Activated T-cell treated with anti-CD3 and anti-CD28 coated beads, Interleukin-2, amount 50 U/mL, for 72 hours (primary cell): ENCODE results near the gene PCDH15. TPM values are rescaled to one million over a fixed set of nuclear protein-coding genes. Genes with fewer than 3 reads are reported as not detected.

Experiments
- ATAC-seq, 2 donors: fragments of 150-1000 bp; cut with Tn5 transposase; replicated peaks in 1 of 2; 2 replicates each; pipeline ENCODE4 v1.10.0; 2021; ENCODE audit warnings: moderate library complexity in 2 of 2, mild to moderate bottlenecking in 1 of 2
- DNase-seq, 2 donors: peaks; one replicate each; pipeline ENCODE4 v3.0.0; 2021 to 2022; ENCODE audit warnings: mixed read lengths in 1 of 2
- H3K27ac Mint-ChIP-seq: one replicate; pipeline ENCODE4 v1.8.0; 2022; ENCODE audit warnings: mild to moderate bottlenecking, moderate library complexity, mixed read lengths
- H3K27me3 Mint-ChIP-seq: one replicate; pipeline ENCODE4 v1.8.0; 2022; ENCODE audit warnings: low read depth, mixed read lengths
- H3K36me3 Mint-ChIP-seq, 2 donors: one replicate each; pipeline ENCODE4 v1.8.0; 2022; ENCODE audit warnings: mixed read lengths in 2 of 2, mild to moderate bottlenecking in 1 of 2; ENCODE audit not compliant: insufficient read depth in 2 of 2
- H3K4me1 Mint-ChIP-seq: one replicate; pipeline ENCODE4 v1.8.0; 2022; ENCODE audit warnings: low read depth, mixed read lengths
- H3K4me3 Mint-ChIP-seq, 2 donors: one replicate each; pipeline ENCODE4 v1.8.0; 2022; ENCODE audit warnings: mild to moderate bottlenecking in 2 of 2, mixed read lengths in 2 of 2, moderate library complexity in 2 of 2
- H3K9me3 Mint-ChIP-seq, 2 donors: one replicate each; pipeline ENCODE4 v1.8.0; 2022; ENCODE audit warnings: mixed read lengths in 2 of 2
- total RNA-seq, 2 donors: library from RNA; stranded (reverse); gene quantifications; one replicate each; pipeline ENCODE4 v1.2.3, GENCODE V29; 2022

Gene PCDH15
- total RNA-seq, 2 donors from 2014 or later, result not detected

DNA sequence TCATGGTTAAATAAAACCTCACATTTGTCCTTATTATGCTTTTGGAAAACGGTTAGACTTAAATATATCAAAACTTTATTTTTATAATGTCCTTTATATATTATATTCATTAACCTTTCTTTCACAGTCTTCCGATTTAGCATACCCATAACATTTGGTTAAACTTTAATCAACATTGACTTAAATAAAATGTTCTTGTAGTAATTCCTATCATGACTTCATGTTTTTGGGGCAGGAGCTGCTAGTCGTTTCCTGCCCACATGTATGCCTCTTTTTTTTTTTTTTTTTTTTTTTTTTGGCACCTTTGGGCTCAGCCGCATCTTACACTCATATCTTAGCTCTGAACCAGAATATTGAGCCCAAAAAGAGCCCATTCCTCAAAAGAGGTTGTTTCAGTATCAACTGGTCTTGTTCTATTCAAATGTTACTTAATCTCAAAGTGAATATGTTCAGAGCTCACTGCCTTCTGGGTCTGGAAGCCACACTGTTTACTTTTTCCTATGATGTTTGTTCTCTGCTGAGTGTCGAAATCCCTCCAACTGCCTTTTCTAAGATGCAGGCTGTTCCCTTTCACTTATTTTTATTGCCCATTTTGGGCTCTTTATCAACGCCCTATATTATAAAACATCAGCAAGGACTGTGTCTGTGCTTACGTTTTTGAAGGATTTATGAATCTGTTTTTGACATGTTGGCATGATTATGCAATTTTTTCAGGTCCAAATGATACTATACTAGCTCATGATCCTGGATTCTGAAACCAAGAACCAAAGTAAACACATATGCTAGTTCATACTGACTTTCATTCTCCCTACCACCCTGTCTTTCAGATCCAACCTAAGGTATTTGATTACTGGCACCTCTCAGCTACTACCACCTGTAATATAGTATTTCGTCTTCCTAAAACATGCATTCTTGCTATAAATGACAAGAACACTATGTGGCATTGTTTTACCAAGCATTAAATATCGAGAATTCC is 914.4 kb downstream of the PCDH15 start:
- H3K27ac Mint-ChIP-seq, result no peak overlapping the region
- ATAC-seq, result no peak
- H3K9me3 Mint-ChIP-seq, result peaks cover 2 to 4% of the 10 kb centered on the region in 2 donors
- no peak overlapping the region for H3K4me3 Mint-ChIP-seq
- H3K4me1 Mint-ChIP-seq, result no peaks in the 10 kb centered on the region
- H3K36me3 Mint-ChIP-seq, result no peaks in the 10 kb centered on the region
- H3K27me3 Mint-ChIP-seq, result no peaks in the 10 kb centered on the region
- DNase-seq, result no peak

- H3K36me3 Mint-ChIP-seq, result peaks cover 0 to 2% of the 10 kb centered on the region in 2 donors
- DNase-seq, result no peak
- ATAC-seq, result no peak
- H3K4me3 Mint-ChIP-seq, result no peak overlapping the region
- H3K4me1 Mint-ChIP-seq, result no peaks in the 10 kb centered on the region
- H3K27me3 Mint-ChIP-seq, result no peaks in the 10 kb centered on the region
- H3K9me3 Mint-ChIP-seq, result peaks cover 0 to 9% of the 10 kb centered on the region in 2 donors
- H3K27ac Mint-ChIP-seq, result no peak overlapping the region
Observed at GRCh38 chr10:53864846-53865245, 936.2 kb downstream of the PCDH15 start.

DNA sequence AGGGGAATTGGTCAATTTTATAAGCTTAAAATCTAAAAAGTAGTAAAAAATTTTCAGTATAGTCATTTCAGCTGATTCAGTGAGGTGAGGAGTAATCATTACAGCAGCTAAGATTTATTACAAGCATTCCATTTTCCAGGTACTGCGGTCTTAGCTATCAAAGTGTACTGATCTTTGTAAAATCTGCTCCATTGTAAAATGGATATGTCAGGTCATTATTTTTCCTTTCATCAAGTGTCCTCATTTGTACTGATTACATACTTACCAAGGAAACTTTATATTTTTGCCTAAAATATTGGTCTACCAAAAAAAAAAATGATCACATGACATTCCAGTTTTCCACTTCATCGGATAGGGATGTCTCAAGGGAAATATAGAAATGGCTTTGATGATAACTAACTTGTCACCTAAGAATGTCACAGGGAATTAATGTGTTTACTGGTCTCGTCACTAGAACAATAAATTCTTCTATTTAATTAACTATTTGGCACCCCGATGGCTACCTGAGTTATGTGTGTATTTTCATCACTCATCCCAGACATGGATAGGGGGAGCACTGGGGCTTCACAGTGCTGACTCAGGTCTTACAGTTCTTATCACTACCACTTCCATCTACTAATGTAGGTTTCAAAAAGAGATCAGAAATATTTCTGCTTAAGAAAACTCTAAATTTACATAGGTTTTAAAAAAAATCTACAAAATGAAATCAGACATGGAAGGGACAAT is 948.4 kb downstream of the PCDH15 start:
- no peak overlapping the region for H3K4me3 Mint-ChIP-seq
- H3K4me1 Mint-ChIP-seq, result no peaks in the 10 kb centered on the region
- ATAC-seq (no peak), DNase-seq (no peak)
- no peaks in the 10 kb centered on the region for H3K27me3 Mint-ChIP-seq
- H3K27ac Mint-ChIP-seq, result no peak overlapping the region
- H3K36me3 Mint-ChIP-seq, result no peaks in the 10 kb centered on the region
- no peaks in the 10 kb centered on the region for H3K9me3 Mint-ChIP-seq

DNA sequence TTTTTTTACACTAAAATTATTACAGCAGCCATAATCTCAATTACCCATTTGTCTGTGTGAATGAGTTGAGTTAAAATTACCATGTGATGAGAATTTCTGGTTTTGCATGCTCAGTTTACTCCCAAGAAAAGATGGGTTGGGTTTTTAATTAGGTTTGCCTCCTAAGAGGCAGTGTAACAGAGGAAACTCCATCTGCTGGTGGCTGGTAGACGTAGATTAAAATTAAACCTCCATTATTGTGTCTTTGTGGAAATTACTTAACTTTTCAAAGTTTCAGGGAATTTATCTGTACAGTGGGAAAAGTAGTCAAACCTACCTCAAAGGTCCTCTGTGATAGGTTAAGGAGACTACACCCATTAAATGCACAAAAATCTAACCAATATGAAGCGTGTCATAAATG is 954.2 kb downstream of the PCDH15 start:
- Mint-ChIP-seq H3K4me3 (no peak overlapping the region), H3K27ac (no peak overlapping the region), H3K4me1 (no peaks in the 10 kb centered on the region), H3K9me3 (peaks cover 0 to 4% of the 10 kb centered on the region in 2 donors), H3K27me3 (no peaks in the 10 kb centered on the region), H3K36me3 (no peaks in the 10 kb centered on the region)
- no peak for ATAC-seq
- DNase-seq, result no peak

DNA sequence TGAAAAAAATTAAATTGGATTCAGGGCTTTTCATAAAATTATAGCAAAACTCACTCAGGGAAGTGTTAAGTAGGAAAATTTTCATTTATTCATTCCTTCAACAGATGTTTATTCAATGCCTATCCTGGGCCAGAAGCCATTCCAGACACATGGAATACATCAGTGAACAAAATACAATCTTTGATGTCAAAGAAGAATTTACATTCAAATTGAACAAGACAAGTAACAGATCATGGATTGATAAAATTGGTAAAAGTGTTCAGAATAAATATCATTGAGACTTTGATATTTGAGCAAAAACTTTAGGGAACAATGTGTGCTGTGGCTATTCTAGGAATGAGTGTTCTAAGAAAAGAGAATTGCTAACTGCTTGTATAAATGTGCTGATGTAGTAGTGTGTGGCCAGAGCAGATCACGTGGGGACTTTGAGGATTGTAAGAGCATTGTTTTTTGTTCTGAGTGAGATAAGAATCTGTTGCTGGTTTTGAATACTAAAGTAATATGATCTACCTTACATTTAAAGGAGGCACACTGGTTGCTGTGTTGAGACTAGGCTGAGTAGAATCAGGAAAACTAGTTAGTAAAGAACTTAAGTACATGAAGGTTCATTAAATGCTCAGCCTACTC is 957.2 kb downstream of the PCDH15 start:
- no peak for DNase-seq
- H3K36me3 Mint-ChIP-seq, result no peaks in the 10 kb centered on the region
- no peak overlapping the region for H3K4me3 Mint-ChIP-seq
- H3K27me3 Mint-ChIP-seq, result no peaks in the 10 kb centered on the region
- H3K27ac Mint-ChIP-seq, result no peak overlapping the region
- H3K4me1 Mint-ChIP-seq, result no peaks in the 10 kb centered on the region
- peaks cover 1 to 4% of the 10 kb centered on the region in 2 donors for H3K9me3 Mint-ChIP-seq
- ATAC-seq, result no peak

DNA sequence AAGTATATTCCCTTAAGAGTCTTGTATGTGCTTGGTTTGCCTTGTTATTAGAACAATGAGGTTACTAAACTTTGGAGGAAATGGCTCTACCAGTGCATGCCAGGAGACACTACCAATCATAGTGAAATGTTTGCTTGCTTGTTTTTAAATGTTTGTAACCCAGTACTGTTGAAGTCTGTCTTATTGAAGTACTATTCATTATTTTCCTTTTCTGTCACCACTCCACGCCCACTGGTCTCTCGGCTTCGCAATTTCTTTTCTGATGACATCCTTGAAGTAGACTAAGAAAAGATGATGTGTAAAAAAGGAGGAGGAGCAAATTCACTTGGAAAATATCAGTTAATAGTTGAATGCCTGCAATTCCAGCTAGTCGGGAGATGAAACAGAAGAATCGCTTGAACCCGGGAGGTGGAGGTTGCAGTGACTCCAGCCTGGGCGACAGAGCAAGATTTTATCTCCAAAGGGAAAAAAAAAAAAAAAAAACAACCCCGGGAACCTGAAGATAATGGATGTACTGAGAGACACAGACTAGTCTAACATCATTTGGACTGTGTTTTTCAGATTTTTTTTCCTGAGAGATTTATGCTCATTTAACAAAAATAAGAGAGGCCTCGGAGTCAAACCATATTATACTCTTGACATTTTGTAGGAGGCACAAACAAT is 959.4 kb downstream of the PCDH15 start:
- no peak for DNase-seq
- H3K36me3 Mint-ChIP-seq, result no peaks in the 10 kb centered on the region
- ATAC-seq, result no peak

GRCh38 chr10:53840653-53841052 is 960.4 kb downstream of the PCDH15 start:
- Mint-ChIP-seq H3K9me3 (peaks cover 5 to 7% of the 10 kb centered on the region in 2 donors), H3K4me1 (no peaks in the 10 kb centered on the region), H3K27me3 (no peaks in the 10 kb centered on the region), H3K4me3 (no peak overlapping the region), H3K27ac (no peak overlapping the region), H3K36me3 (no peaks in the 10 kb centered on the region)
- no peak for DNase-seq
- no peak for ATAC-seq

More for the DNA sequence above, 959.4 kb downstream of the PCDH15 start:
- Mint-ChIP-seq H3K27me3 (no peaks in the 10 kb centered on the region), H3K4me1 (no peaks in the 10 kb centered on the region), H3K27ac (no peak overlapping the region), H3K9me3 (peaks cover 5 to 6% of the 10 kb centered on the region in 2 donors), H3K4me3 (no peak overlapping the region)

GRCh38 chr10:53839440-53840039 is 961.5 kb downstream of the PCDH15 start:
- ATAC-seq (no peak), DNase-seq (no peak)
- Mint-ChIP-seq H3K4me3 (no peak overlapping the region), H3K4me1 (no peaks in the 10 kb centered on the region), H3K36me3 (no peaks in the 10 kb centered on the region), H3K27me3 (no peaks in the 10 kb centered on the region), H3K27ac (no peak overlapping the region), H3K9me3 (peaks cover 3 to 7% of the 10 kb centered on the region in 2 donors)

- no peaks in the 10 kb centered on the region for H3K4me1 Mint-ChIP-seq
- no peaks in the 10 kb centered on the region for H3K27me3 Mint-ChIP-seq
- no peaks in the 10 kb centered on the region for H3K36me3 Mint-ChIP-seq
- no peak for ATAC-seq
- H3K4me3 Mint-ChIP-seq, result no peak overlapping the region
- no peak overlapping the region for H3K27ac Mint-ChIP-seq
- peaks cover 1 to 7% of the 10 kb centered on the region in 2 donors for H3K9me3 Mint-ChIP-seq
- DNase-seq, result no peak
Observed at GRCh38 chr10:53836638-53837037, 964.4 kb downstream of the PCDH15 start.

GRCh38 chr10:53833908-53834307 is 967.1 kb downstream of the PCDH15 start:
- no peaks in the 10 kb centered on the region for H3K36me3 Mint-ChIP-seq
- H3K4me3 Mint-ChIP-seq, result no peak overlapping the region
- no peak overlapping the region for H3K27ac Mint-ChIP-seq
- DNase-seq (no peak), ATAC-seq (no peak)
- H3K4me1 Mint-ChIP-seq, result no peaks in the 10 kb centered on the region
- peaks cover 1 to 6% of the 10 kb centered on the region in 2 donors for H3K9me3 Mint-ChIP-seq
- no peaks in the 10 kb centered on the region for H3K27me3 Mint-ChIP-seq

- H3K36me3 Mint-ChIP-seq, result no peaks in the 10 kb centered on the region
- DNase-seq (no peak), ATAC-seq (no peak)
- no peaks in the 10 kb centered on the region for H3K4me1 Mint-ChIP-seq
- peaks cover 0 to 7% of the 10 kb centered on the region in 2 donors for H3K9me3 Mint-ChIP-seq
- H3K4me3 Mint-ChIP-seq, result no peak overlapping the region
- no peaks in the 10 kb centered on the region for H3K27me3 Mint-ChIP-seq
- no peak overlapping the region for H3K27ac Mint-ChIP-seq
Observed at GRCh38 chr10:53827261-53827660, 973.8 kb downstream of the PCDH15 start.

- ATAC-seq (no peak), DNase-seq (no peak)
- H3K4me1 Mint-ChIP-seq, result no peaks in the 10 kb centered on the region
- H3K9me3 Mint-ChIP-seq, result peaks cover 6 to 8% of the 10 kb centered on the region in 2 donors
- H3K4me3 Mint-ChIP-seq, result no peak overlapping the region
- no peak overlapping the region for H3K27ac Mint-ChIP-seq
- H3K27me3 Mint-ChIP-seq, result no peaks in the 10 kb centered on the region
- no peaks in the 10 kb centered on the region for H3K36me3 Mint-ChIP-seq
Observed at GRCh38 chr10:53808677-53809372, 992.2 kb downstream of the PCDH15 start.
